Measurements from ENCODE around the gene TMEM223.
"Not testable (repeated sequence)": the region's sequence is repeated elsewhere in the genome, so short reads cannot be mapped to it uniquely, and the experiment has no call there.

TMEM223 gene, protein sequence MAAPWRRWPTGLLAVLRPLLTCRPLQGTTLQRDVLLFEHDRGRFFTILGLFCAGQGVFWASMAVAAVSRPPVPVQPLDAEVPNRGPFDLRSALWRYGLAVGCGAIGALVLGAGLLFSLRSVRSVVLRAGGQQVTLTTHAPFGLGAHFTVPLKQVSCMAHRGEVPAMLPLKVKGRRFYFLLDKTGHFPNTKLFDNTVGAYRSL

DNA sequence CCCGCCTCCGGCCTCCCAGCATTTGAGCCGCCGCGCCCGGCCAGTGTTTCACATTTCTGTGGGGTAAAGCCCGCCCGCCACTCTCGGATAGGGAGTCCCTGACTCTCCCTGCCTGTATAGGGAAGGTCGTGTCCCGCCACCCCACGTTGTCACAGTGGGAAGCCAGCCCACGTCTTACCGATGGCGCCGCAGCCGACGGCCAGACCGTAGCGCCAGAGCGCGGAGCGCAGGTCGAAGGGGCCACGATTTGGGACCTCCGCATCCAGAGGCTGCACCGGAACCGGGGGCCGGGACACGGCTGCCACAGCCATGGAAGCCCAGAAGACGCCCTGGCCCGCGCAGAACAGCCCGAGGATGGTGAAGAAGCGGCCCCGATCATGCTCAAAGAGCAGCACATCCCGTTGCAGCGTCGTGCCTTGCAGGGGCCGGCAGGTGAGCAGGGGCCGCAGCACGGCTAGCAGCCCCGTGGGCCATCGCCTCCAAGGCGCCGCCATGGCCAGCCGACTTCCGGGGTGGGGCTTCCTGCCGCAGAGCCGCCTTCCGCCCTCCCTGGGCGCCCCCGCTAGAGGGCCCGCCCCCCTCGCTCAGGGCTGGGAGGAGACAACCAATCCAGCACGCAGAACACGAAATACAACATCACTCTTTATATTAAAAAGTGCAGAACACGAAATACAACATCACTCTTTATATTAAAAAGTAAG lies at the start of gene TMEM223:
Gene TMEM223 (minus strand): TSS at position 506 of the 701 bp plus-strand sequence. CDS start 12 bp downstream, at position 494.
- peak; percentile 85 to 87 for DNase-seq

- peak; percentile 67 to 73 for DNase-seq
Measured at GRCh38 chr11:62840721-62841360, 49.0 kb upstream of the TMEM223 start.

DNA sequence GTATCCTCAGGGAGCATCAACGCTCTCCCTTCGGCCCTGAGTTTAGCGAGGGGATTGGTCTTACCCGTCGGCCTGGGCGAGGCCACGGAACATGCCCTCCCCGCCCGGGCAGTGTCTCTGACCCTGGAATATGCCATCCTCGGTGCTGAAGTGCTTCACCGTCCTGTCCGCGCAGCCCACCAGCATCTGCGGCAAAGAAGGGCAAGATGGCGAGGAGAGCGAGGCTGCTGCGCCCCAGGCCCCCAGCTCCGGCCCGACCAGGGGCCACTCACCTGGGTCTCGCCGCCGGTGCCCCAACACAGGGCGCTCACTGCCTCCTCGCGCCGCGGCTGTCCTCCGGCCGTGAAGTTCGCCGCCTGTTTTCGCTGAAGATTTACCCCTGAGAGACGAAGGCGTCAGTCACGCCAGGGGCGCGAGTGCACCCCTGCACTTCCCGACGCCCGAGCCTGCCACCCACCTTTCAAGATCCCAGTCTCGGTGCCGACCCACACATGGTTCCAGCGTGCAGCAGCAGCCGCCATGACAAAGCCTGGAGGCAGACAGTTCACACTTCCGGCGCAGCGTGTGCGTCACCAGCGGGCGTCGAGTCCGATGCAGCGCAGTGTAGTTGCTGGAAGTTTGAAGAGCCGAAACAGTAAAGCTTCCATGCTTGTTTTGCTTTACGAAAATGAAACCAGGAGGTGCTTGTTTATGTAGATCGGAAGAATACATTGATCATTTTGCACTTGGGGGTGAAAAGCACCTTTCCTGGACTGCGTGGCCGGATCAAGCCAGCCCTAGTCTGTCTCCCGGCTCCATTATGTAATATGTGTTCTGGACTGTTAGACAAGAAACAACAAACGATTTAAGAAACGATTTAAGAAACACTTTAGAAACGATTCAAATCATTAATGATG lies 47.5 kb upstream of the TMEM223 start, which contains the start of gene WDR74:
Gene WDR74 (minus strand): TSS at position 541 of the 896 bp plus-strand sequence. CDS start 20 bp downstream, at position 521.
- DNase-seq, result peak; percentile 89 to 92

GRCh38 chr11:62835336-62835735 lies 43.5 kb upstream of the TMEM223 start:
- no peak for DNase-seq

DNA sequence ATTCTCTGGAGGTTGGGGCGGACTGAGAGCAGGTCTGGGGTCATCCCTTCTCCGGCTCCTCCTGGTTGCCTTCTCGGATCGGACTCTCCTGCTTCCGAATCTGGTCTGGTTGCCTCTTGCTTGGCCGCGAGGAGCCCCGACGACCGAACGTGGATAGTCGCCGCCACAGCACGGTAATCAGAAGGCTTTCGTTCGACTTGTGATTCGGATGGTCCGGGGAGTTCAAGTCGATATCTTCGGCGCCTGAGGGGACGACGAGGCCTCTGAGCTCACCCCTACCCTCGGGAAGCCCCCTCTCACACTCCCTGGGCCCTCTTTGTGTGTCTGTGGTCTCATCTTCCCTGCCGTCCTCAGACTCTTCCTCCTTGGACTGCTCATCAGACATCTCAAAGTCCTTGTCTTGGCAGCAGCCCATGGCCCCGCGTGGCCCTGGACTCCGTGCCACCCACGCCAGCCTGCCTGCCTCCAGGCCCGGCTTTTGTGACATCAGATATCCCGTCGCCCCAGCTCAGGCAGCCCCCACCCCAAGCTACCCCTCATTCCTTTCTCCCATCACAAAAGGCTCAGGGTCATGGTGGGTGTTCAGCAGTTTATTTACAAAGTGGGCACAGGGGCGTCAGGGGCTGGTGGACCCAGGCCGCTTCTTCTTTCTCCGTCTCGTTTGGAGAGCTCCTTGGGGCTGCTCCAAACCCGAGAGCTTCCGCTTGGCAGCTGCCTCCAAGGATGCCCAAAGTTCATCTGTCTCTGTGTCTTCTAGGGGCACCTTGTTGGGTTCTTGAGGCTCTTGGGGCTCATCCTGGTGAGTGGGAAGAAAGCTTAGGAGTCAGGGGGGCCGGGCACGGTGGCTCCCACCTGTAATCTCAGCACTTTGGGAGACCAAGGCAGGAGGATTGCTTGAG lies 40.8 kb upstream of the TMEM223 start, which contains the start of gene TEX54:
Gene TEX54 (minus strand): TSS at position 506 of the 899 bp plus-strand sequence.
- no peak for DNase-seq

- peak; percentile 99 for DNase-seq
Measured at GRCh38 chr11:62831520-62832335, 39.9 kb upstream of the TMEM223 start, which contains the start of gene STX5. STX5 (minus strand) TSS chr11:62832051; CDS start chr11:62831243, 808 bp downstream.

- DNase-seq, result no peak
Measured at GRCh38 chr11:62830904-62831519, 39.2 kb upstream of the TMEM223 start.

DNA sequence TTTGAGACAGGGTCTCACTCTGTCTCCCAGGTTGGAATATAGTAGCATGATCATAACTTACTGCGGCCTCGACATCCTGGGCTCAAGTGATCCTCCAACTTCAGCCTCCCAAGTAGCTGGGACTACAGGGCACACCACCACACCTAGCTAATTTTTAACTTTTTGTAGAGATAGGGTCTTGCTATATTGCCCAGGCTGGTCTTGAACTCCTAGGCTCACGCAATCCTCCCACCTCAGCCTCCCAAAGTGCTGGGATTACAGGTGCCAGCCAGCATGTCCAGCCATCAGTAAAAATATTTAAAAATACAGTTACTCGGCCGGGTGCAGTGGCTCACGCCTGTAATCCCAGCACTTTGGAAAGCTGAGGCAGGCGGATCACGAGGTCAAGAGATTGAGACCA lies 36.3 kb upstream of the TMEM223 start:
- DNase-seq, result not testable (repeated sequence)

GRCh38 chr11:62823677-62824076 lies 31.9 kb upstream of the TMEM223 start:
- no peak for DNase-seq

GRCh38 chr11:62817129-62817528 lies 25.3 kb upstream of the TMEM223 start:
- DNase-seq, result no peak

DNA sequence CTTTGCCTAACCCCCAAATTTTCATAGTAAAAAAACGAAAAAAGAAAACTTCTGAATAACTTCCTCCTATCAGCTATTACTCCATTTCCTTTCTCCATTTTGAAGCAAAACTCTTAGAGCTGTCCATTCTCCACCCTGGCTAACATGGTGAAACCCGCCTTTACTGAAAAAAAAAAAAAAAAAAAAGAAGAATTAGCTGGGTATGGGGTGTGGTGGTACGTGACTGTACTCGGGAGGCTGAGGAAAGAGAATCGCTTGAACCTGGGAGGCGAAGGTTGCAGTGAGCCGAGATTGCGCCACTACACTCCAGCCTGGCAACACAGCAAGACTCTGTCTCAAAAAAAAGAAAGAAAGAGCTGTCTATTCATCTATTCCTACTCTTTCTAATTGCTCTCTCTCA lies 24.8 kb upstream of the TMEM223 start:
- DNase-seq, result no peak

- DNase-seq, result no peak
Measured at GRCh38 chr11:62811659-62812058, 19.9 kb upstream of the TMEM223 start.

DNA sequence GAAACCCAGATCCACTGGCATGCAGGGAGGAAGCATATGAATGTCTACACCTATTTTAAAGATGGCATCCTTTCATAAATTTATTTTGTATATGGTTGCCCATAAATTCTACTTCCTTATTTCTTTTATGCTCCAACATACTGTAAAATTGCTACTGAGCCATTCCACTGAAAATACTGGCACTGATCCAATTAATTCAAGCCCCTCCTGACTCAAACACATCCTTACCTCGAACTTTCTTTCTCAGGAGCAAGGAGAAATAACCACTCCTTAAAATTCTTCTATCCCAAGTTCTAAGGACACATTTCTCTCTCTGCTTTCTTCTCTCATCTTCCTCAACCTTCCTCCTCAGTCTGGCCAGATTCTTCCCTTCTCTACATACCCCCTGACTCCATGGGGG lies 18.9 kb upstream of the TMEM223 start:
- no peak for DNase-seq

GRCh38 chr11:62806611-62807121 lies 14.9 kb upstream of the TMEM223 start:
- no peak for DNase-seq

GRCh38 chr11:62805961-62806441 lies 14.2 kb upstream of the TMEM223 start:
- DNase-seq, result peak; percentile 15 to 18

DNA sequence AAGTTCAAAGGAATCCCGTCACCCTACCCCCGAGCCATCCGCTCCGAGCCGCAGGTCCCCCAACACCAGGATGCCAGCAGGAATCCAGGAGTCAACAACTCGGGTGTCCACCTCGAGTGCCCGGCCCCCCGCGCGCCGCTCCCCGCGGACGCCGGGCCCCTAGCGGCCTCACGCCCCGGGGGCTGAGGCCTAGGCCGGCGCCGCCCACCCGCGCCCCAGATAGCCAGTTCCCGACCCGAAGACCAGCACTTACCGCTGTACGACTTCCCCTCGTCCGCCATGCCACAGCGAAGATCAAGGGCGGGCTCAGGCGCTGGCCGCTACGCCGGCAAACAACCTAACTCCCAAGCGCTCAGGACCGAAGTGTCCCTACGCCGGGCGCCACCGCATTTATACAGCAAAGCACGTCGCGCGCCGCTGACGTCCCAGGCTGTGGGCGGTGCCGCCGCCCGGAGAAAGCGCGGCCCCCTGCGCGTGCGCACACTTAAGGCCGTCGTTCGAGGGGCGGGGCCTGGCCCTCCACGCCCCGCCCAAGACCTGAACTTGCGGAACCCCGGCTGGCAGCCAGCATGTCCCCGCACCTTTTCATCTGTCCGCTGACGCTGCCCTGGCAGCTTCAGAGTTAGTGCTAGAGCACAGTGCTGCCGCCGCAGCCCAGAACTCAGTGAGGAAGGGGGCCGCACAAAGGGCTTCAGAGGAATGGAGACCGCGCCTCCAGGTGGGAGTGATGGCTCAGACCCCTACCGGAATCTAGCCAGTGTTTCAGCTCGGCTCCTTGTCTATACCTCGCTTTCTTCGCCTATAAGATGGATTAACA lies 13.5 kb upstream of the TMEM223 start, which contains the start of gene NXF1:
Gene NXF1 (minus strand): TSS at position 365 of the 817 bp plus-strand sequence. CDS start 84 bp downstream, at position 281.
- DNase-seq, result peak; percentile 92 to 93

DNA sequence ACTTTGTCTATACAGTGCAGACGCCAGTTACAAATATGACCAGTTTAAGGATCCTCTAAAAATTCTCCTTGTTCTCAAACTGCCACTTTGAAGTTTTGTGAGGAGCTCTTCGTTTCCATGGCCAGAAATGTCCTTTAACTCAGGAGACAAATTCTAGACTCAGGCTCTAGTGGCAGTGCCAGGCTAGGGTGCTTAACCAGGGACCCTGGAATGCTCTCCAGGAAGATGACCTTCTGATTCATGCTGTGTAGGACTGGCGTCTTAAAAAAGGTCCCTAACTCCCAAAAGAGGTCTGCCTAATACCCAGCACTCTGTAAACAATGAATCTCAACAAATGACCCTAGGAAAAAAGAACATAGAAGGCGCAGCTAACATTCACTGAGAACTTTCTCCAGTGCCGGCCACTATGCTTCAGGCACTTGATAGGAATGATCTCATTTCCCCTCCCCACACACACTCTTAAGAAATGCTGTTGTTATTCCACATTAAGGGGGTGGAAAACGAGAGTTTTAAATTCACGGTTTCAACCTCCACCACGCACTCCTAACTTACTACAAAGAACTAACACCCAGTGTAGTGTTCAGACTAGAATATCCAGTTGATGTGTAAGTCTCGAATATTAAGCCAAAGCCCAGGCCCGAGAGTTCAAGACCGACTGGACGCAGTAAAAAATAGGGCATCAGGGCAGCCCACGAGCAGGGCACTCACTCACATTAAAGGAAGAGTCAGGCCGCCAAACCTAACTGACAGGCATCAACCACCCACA lies 12.7 kb upstream of the TMEM223 start:
- DNase-seq, result no peak

DNA sequence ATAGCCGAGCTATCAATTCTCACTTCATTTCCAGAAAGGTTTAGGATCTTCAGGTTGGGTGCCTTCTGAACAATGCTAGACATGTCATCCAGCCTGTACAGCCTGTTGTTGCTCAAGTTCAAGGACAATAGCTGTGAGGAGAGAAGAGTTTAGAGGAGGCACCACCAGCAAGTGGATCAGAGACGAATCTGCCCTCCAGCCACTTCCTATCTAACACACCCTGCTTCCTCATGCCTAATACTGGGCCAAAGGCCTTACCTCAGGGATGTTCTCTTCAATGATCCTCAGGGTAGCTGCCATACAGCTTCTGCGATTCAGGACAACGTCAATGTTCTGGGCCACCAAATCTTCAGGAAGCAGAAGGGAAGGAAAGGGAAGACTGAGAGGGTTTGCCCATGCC lies 9.3 kb upstream of the TMEM223 start:
- no peak for DNase-seq
